ENCODE measurements around the gene KCNK6.

GRCh38 chr19:38304352-38304865, 15.2 kb upstream of the KCNK6 start:
- no peak for TF ChIP-seq CTCF (IDR thresholded peaks at IDR 0.05)
- no peak for TF ChIP-seq POLR2A (IDR thresholded peaks at IDR 0.05)
